GM19193 (cell line): ENCODE measurements around the gene SLC9A9.

ENCODE experiments used
- POLR2A ChIP-seq: IDR thresholded peaks from 4 replicates; pipeline ENCODE4 v1.6.1; 2011; ENCODE audit not compliant: insufficient read depth, insufficient read length; ENCODE audit errors: extremely low read depth

The SLC9A9 gene

DNA sequence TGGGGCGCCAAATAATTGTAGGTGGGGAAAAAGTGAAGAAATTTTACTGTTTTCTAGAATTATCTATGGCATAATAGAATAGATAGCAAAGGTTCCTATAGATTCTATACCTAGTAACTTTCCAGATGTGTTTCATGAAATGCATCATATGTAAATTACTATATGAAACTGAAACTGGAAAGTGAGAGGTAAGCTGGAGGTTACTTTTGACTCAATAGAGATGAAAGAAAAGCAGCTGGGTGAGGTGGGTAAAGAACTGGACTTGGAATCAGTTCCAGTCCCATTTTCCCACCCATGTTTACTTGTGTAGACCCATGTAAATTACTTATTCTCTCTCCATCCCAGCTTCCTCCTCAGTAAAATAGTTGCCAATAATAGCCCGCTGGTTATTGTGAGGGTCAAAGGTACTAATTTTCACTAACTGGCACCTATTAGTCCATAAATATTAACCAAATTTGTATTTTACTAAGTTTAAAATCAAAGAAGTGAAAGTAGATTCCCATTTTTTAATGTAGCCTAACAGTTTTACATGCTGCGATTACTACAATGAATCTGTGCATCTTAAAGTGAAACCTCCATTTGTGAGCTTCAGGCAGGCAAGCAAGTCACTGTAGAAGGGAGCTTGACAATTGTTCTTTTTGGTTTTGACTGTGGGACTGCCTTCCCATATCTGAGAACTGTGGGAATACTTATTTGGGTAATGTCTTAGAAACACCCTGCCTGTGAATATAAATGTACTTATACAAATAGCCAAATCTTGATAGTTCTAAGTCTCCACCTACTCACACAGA lies 312.1 kb downstream of the SLC9A9 start:
- no peak for TF ChIP-seq POLR2A

DNA sequence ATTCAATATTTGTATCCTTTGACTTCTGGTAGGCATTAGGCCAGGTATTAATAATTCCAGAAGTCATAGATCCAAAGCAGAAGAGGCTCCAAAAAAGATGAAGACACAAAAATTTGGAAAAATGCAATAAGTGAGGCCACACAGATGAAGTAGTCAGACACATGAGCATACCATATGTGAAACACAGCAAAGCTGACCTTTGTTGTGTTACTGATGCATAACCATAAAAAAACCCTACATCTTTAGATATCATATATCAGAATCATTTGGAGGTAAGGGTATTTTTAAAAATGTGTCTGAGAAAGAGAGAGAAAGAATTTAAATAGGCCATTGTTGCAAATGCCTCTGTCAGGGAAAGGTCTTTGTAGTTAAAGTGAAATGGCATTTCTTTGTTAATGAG lies 314.9 kb downstream of the SLC9A9 start:
- TF ChIP-seq POLR2A, result no peak

DNA sequence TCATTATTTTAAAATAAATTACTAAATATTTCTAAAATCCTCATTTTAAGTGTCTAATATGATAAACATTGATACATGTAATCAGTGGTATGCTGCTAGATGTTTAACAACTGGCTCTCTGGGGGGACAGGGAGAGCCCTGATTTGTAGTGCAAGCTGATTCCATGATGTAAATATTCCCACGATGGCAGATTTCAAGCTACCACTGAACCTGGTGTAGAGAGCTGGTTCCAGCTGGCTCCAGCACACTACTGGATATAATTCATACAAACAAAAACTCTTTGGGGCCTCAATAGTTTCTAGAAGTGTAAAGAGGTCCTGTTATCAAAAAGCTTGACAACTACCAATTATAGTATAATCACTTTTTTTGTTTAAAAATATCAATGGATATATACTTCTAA lies 316.2 kb downstream of the SLC9A9 start:
- TF ChIP-seq POLR2A, result no peak

DNA sequence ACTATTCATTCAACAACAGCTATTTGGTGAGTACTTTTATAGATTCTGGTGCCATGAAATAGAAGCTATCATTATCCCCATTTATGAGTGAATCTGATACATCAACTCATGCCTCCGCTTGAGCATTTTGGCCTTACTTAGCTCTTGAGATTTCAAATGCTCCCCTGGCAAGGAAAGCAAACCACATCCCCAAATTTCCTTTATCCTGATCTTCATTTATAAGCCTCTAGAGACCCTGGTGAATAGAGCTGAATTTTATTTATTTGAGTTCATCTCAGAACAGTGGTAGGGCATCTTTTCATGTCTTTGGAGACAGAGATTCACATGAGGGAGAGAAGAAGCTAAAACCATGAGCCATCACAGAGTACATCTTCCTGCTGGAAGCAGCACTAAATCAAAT lies 317.2 kb downstream of the SLC9A9 start:
- TF ChIP-seq POLR2A, result no peak

GRCh38 chr3:143529798-143530197 lies 318.5 kb downstream of the SLC9A9 start:
- TF ChIP-seq POLR2A, result no peak

DNA sequence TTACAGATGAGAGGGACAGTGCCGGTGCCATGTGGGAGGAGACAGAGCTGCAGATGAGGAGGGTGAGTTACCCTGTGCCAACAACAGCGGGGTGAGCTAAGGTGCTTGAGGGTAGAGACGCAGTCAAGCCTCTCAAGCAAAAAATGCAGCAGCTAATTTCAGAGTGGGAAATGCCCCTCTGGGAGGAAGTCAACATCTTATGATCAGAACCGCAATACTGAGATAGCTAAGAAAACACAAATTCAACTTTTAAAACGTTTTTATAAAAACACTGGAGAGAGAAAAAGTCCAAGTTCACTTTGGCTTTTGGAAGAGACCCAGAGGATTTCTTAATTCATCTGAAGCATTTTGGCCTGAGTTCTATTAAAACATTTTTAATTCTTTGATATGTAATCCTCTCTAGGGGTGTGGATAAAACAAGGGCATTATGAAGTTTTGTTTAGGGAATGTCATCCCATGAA lies 319.2 kb downstream of the SLC9A9 start:
- TF ChIP-seq POLR2A, result no peak

GRCh38 chr3:143526011-143526545 lies 322.2 kb downstream of the SLC9A9 start:
- no peak for TF ChIP-seq POLR2A

DNA sequence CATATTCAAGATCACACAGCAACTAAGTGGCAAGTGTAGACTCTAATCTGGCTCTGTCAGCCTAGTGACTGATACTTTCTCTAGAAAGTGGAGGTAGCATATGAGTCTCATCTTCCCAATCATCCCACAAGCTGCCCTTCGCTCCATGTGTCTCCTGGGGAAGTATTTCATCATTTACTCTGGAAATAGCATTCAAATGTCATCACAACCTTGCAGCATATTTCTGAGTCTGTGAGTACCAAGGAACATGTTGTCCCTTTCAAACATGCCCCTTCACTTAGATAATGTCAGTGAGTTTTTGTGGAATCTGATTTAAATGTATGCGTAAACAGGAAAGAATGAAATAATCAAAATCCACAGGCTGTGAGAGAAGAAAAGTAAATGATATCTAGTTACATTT lies 322.9 kb downstream of the SLC9A9 start:
- TF ChIP-seq POLR2A, result no peak

- no peak for TF ChIP-seq POLR2A
These were observed 326.5 kb downstream of the SLC9A9 start for GRCh38 chr3:143521803-143522202.

DNA sequence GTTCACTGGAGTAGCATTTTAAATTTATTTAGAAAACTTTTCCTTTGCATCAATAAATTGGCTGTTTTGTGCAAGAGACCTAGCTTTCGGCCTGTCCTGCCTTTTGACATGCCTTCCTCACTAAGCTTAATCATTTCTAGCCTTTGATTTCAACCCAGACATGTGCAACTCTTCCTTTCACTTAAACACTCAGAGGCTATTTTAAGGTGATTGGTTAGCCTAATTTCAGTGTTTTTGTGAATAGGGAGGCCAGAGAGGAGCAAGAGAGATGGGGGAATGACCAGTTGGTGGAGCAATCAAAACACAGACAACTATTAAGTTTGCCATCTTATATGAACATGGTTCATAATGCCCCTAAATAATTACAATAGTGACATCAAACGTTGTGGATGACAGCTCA lies 333.4 kb downstream of the SLC9A9 start:
- TF ChIP-seq POLR2A, result no peak

DNA sequence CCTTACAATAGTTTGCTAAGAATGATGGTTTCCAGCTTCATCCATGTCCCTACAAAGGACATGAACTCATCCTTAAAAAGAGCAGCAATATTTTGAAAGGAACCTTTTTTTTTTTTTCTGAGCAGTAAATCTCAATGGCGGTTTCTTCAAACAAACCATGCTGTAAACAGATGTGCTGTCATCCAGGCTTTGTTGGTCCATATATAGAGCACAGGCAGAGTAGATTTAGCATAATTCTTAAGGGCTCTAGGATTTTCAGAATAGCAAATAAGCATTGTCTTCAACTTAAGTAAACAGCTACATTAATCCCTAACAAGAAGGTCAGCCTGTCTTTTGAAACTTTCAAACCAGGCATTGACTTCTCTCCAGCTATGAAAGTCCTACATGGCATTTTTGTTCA lies 334.2 kb downstream of the SLC9A9 start:
- TF ChIP-seq POLR2A, result no peak

DNA sequence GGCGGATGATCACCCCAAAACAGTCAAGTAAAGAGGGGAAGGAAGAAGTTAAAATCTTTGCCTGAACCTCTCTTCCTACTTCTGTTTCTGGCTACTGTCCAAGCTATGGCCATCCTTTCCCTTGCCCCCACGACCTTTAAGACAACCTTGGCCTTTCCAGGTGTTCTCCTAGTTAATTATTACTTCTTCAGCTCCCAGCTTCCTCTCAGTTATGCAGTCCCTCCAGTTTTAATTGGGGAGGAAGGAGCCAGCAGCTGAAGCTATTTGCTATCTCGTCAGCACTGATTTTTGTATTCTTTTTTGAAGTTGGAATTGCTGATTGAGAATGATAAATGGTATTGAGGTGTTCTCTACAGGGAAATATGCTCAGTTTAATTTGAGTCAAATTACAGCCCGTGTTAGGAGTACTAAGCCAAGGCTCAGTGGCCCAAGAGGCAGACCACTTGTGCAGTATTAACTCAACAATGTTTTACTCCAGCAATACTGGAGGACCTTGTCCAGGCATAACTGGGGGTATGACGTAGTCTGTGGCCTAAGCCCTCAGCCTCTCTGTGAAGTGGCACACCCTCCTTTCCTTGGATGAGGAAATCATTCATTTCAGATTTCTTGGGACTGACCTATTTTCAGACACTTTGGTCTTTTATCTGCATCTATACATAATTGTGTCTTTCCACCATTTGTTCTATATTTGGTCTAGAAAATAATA lies 336.9 kb downstream of the SLC9A9 start:
- no peak for TF ChIP-seq POLR2A

- TF ChIP-seq POLR2A, result no peak
These were observed 337.7 kb downstream of the SLC9A9 start for GRCh38 chr3:143510601-143511000.

DNA sequence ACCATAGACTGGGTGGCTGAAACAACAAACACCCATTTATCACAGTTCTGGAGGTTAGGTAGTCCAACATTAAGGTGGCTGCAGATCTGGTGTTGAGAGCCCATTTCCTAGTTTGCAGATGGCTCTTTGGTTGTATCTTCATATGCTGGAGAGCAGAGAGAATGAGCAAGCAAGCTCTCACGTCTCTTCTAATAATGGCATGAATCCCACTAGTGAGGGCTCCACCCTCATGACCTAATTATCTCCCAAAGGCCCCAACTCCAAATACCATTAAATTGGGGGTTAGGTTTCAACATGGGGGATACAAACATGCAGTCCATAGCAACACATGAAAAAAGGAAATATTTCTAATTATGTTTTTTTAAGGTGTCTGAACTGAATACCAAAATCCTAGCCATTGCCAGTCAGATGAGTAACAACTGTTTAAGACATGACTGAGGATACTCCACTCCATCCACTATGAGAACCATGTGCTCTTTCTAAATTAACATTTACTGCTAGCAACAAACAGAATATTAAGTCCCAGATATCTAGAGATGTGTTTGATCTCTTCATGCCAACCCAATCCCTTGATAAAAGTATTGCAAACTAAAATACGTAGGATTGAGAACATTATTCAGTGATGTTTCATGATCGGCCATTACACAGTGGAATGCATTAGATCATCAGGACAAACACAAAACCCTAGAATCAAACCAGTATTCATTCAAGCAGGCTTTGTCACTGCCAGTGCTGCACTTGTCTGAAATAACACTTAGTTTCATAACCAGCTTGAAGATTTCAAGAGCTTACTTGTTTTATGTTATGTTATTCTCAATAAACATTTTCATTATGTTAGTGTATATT lies 340.3 kb downstream of the SLC9A9 start:
- TF ChIP-seq POLR2A, result no peak

GRCh38 chr3:143506190-143506589 lies 342.1 kb downstream of the SLC9A9 start:
- TF ChIP-seq POLR2A, result no peak
